Measurements from ENCODE around the gene NAALADL2. TPM values are rescaled to one million over a fixed set of nuclear protein-coding genes. Genes with fewer than 3 reads are reported as not detected.

The NAALADL2 gene
- total and polyA plus RNA-seq, 2 of the 8 experiments (the other 6 are each of a cell fraction or from before 2014, with no cell fraction given) = 0.12 to 0.22 TPM

DNA sequence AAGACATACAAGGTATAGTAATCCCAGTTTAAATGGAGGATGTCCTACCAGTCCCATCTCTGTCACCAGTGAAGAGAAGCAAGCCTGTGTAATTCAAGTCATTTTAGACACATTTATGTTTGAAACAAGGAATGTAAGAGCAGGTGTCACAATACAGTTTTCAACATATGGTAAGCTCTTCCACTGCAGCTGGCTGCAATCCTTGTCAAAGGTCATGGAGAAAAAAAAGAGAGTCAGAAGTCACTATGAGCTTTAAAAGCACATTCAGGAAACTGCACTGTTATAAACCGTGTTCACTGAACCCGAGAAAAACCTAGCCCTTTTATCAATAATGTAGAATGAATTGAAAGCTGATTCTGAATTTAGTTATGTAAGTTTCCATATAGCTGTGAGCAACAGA lies 206.4 kb downstream of the NAALADL2 start:
- Histone ChIP-seq H3K18ac (ENCODE audit: extremely low read depth, low read length) (no peak overlapping the region), H3K56ac (replicated peaks; ENCODE audit: insufficient read length, low read depth, low read length) (no peak overlapping the region), H2AFZ (ENCODE audit: low read length) (no peak overlapping the region), H4K8ac (ENCODE audit: extremely low read depth, insufficient read depth, low read length) (no peak overlapping the region), H2BK20ac (ENCODE audit: low read length) (no peak overlapping the region), H4K91ac (replicated peaks; ENCODE audit: insufficient read length, low read length) (no peak overlapping the region), H3K79me2 (ENCODE audit: control insufficient read depth in 1 of 2, insufficient read depth in 2 of 2, low read length in 2 of 2) (no peaks in the 10 kb centered on the region), H3K23ac (ENCODE audit: insufficient read length) (no peak overlapping the region), H3K9me3 (ENCODE audit: insufficient read depth in 2 of 2, low read depth in 1 of 2, low read length in 1 of 2) (no peaks in the 10 kb centered on the region), H3K27me3 (replicated peaks in 1 of 4; ENCODE audit: control insufficient read depth in 3 of 4, extremely low read depth in 1 of 4, insufficient read depth in 3 of 4, low read length in 3 of 4) (no peaks in the 10 kb centered on the region), H3K27ac (ENCODE audit: low read depth, low read length) (no peak overlapping the region), H3K79me1 (ENCODE audit: low read depth, low read length) (no peaks in the 10 kb centered on the region), H2BK5ac (ENCODE audit: low read depth, low read length) (no peak overlapping the region), H4K5ac (ENCODE audit: insufficient read length, low read depth, low read length) (no peak overlapping the region), H4K20me1 (replicated peaks in 1 of 2; ENCODE audit: control insufficient read depth in 1 of 2, insufficient read depth in 2 of 2, low read length in 2 of 2) (no peaks in the 10 kb centered on the region), H2BK12ac (ENCODE audit: low read depth, low read length) (no peak overlapping the region), H3K23me2 (ENCODE audit: low read depth, low read length) (no peaks in the 10 kb centered on the region), H3K4me3 (ENCODE audit: extremely low read depth in 1 of 4, insufficient read depth in 2 of 4, low read depth in 3 of 4, low read length in 4 of 4) (no peak overlapping the region), H3K9ac (replicated peaks in 1 of 4; ENCODE audit: extremely low read depth in 1 of 4, low read depth in 3 of 4, low read length in 3 of 4) (no peak overlapping the region), H3K14ac (ENCODE audit: insufficient read length) (no peak overlapping the region), H3K36me3 (ENCODE audit: control insufficient read depth in 2 of 4, insufficient read depth in 4 of 4, low read length in 3 of 4) (no peaks in the 10 kb centered on the region), H2BK120ac (replicated peaks; ENCODE audit: low read depth, low read length) (no peak overlapping the region), H2AK5ac (ENCODE audit: low read depth, low read length) (no peak overlapping the region), H3K4me2 (ENCODE audit: insufficient read depth in 1 of 2, low read depth in 2 of 2, low read length in 2 of 2) (no peak overlapping the region), H2BK15ac (ENCODE audit: low read length) (no peak overlapping the region), H3K4me1 (replicated peaks in 1 of 4; ENCODE audit: control insufficient read depth in 3 of 4, insufficient read depth in 4 of 4, low read length in 3 of 4) (no peaks in the 10 kb centered on the region), H3K4ac (replicated peaks; ENCODE audit: insufficient read length, low read depth, low read length) (no peak overlapping the region)
- DNase-seq (ENCODE audit: low read depth in 1 of 2, low spot score in 2 of 2) (no peak), FAIRE-seq (no peak)
- WGBS, 2 experiments (ENCODE audit: extremely low coverage in 1 of 2, insufficient coverage in 1 of 2, insufficient read length in 1 of 2, insufficient replicate concordance in 2 of 2, low coverage in 1 of 2, low lambda C conversion rate in 2 of 2, missing lambda C conversion rate in 1 of 2) = 78% methylated on average over 2 of the region's 2 CpGs; no CpG with 5 or more reads in 1 of the 2 experiments
- no peak for TF ChIP-seq MAFK (IDR thresholded peaks at IDR 0.05; ENCODE audit: low read depth, low read length)
- no peak for TF ChIP-seq BRCA1 (IDR thresholded peaks at IDR 0.05; ENCODE audit: low read depth, low read length)
- TF ChIP-seq, protein P1, sequence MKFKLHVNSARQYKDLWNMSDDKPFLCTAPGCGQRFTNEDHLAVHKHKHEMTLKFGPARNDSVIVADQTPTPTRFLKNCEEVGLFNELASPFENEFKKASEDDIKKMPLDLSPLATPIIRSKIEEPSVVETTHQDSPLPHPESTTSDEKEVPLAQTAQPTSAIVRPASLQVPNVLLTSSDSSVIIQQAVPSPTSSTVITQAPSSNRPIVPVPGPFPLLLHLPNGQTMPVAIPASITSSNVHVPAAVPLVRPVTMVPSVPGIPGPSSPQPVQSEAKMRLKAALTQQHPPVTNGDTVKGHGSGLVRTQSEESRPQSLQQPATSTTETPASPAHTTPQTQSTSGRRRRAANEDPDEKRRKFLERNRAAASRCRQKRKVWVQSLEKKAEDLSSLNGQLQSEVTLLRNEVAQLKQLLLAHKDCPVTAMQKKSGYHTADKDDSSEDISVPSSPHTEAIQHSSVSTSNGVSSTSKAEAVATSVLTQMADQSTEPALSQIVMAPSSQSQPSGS (IDR thresholded peaks at IDR 0.05; ENCODE audit: low read length) = no peak
- no peak for TF ChIP-seq JUND (IDR thresholded peaks at IDR 0.05; ENCODE audit: low read length)
- TF ChIP-seq KDM5A (IDR thresholded peaks at IDR 0.05; ENCODE audit: low read length) = no peak
- TF ChIP-seq TAF7 (optimal IDR thresholded peaks at IDR 0.05; ENCODE audit: borderline replicate concordance, low read depth, low read length) = no peak
- ChIA-PET POLR2A (ENCODE audit: partially characterized antibody) (no interaction called here), CTCF (ENCODE audit: partially characterized antibody) (interaction anchor here (1.3 kb wide), 1 partner anchor 56 kb away, joined by 3 read pairs; no protein-coding TSS in a partner anchor)
